ENCODE results near the gene HDAC3.

HDAC3 gene

GRCh38 chr5:141657937-141658545 is 21.4 kb upstream of the HDAC3 start:
- DNase-seq = no peak

GRCh38 chr5:141657404-141657803 is 20.8 kb upstream of the HDAC3 start:
- no peak for DNase-seq

- no peak for DNase-seq
These were observed 19.7 kb upstream of the HDAC3 start for GRCh38 chr5:141656396-141656795.

DNA sequence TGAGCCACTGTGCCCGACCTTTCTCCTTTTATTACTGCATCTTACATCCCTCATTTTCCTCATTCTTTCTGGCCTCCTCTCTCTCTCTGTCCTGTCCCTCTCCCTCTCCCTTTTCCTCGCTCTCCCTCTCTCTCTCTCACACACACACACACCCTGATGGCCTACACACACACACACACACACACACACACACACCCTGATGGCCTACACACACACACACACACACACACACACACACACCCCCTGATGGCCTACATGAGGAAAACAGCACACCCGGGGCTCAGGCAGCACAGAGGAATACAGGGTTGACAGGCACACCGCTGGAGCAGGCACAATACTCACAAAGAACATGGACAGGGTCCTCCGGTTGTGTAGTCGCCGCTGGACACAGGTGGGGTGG is 18.4 kb upstream of the HDAC3 start:
- DNase-seq = no peak

DNA sequence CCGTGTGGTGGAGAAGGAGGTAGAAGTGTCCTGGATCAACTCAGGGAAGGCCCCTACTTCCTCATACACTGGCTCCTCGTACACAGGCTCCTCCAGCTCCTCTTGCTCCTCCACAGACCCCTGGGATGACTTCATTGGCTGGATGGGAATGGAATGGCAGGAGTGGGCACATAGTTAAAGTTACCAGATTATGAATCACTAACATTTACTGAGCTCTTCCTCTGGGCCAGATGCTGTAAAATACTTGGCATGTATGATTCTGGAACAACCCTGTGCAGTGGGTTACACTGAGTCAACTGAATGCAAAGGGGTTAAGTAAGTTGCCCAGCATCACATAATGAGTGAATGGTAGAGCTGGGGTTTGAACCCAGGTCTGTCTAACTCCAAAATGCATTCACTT is 17.6 kb upstream of the HDAC3 start:
- DNase-seq = no peak

DNA sequence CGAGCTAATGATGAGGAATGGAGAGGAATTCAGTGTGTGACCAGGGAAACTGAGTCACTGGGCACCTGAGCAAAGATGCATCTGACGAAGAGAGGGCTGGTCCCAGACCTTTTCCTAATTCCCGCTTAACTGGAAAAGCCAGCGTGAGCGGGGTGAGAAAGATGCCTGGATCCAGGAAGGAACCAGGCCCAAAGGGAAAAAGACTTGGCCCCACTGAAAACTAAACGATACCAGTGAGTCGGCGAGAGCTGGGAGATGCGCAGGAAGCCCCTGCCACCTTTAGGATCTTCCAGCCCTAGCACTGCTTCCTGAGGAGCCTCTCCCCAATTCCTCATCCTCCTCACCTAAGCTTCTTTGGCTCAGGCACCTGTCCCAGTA is 15.1 kb upstream of the HDAC3 start:
- DNase-seq = no peak

GRCh38 chr5:141650851-141651727 is 14.4 kb upstream of the HDAC3 start, which contains the start of gene FCHSD1:
TSS of gene FCHSD1 (minus strand) at chr5:141651418. CDS start at chr5:141651368, 50 bp downstream.
- peak; percentile 89 for DNase-seq

- DNase-seq = no peak
These were observed 13.3 kb upstream of the HDAC3 start for GRCh38 chr5:141649972-141650371.

GRCh38 chr5:141649056-141649688 is 12.5 kb upstream of the HDAC3 start:
- DNase-seq = no peak

- no peak for DNase-seq
These were observed 11.2 kb upstream of the HDAC3 start for GRCh38 chr5:141647851-141648250.

- DNase-seq = no peak
These were observed 10.6 kb upstream of the HDAC3 start for GRCh38 chr5:141647242-141647641.

- no peak for DNase-seq
These were observed 9.4 kb upstream of the HDAC3 start for GRCh38 chr5:141646026-141646425.

DNA sequence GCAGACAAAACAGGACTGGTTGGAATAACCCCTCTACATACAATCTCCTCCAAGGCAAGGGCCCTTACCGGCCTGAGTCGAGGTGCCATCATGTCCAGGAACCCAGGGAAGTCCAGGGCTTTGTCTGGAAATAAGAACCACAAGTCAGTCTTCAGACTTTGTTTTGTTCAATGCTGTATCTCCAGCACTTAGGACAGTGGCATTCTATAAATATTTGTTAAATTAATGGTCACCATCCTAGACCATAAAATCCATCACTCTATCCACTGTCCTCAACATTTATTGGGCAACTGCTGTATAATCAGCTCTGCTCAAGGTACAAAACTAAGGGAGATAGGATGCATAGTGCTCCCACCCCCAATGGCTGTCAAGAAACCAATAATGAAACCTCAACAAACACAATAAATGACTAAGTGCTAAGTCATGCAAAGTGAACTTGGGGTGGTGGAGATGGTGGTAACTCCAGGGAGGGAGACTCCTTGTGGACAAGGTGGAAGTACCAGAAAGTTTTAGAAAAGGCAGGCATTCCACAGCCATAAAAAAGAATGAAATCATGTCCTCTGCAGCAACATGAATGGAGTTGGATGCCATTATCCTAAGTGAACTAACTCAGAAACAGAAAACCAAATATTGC is 5.1 kb upstream of the HDAC3 start:
- no peak for DNase-seq

DNA sequence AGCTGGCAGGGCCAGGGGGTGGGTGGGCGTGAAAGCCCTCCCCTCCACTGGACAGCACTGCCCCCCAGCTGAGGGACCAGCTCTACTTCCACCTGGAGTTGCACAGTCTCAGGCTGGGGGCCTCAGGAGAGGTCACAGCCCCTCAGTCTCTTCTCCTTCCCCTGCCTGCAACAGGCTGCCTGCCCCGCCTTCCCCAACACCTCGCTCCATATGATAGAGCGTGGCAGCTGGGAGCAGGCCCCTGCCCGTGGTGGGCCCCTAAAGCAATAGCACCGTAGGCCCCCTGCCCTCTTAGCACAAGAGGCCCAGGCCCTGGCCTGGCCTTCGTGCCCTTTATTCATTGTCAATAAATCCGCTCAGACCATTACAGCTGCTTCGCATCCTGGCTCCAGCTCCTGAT is 4.0 kb upstream of the HDAC3 start:
- no peak for DNase-seq

GRCh38 chr5:141640051-141640415 is 3.4 kb upstream of the HDAC3 start:
- DNase-seq = no peak

DNA sequence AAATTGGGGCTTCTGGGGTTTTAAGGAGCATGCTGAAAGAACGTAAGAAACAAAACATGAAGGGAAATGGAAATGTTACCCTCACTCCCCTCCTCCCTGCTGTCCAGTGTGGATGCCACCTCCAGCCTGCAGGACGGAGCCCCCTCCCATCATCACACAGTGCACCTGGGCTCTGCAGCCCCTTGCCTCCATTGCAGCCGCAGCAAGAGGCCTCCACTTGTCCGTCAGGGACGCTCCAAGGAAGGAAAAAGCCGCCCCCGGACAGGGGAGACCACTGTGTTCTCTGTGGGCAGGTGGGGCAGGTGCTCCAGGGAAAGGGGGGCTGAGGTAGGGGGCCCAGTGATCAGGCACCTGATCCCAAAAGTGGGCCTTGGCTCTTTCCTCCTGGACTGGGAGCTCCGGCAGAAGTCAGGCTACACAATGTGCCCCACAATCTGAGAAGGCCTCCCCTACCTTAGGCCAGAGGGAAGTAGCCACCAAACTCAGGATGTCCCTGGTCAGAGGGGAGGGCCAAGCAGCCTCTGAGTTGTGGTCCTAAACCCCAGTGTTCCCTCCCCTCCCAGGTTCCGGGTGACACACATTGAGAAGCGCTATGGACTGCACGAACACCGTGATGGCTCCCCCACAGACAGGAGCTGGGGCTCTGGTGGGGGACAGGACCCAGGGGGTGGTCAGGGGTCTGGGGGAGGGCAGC is 2.9 kb upstream of the HDAC3 start:
- DNase-seq = no peak

DNA sequence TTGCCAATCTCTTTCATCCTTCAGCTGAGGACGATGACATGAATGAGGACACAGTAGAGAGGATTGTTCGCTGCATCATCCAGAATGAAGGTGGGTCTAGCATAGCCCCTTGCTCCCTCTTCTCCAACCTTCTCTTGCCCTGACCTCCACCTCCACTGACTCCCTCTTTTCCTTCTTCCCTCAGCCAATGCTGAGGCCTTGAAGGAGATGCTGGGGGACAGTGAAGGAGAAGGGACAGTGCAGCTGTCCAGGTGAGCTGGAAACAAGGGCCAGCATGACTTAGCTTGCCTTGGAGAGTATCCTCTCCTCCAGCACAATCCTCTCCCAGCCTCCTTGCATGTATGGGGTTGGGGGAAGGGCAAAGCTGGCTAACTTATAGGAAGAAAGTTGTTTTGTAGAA is 2.1 kb upstream of the HDAC3 start:
- no peak for DNase-seq

DNA sequence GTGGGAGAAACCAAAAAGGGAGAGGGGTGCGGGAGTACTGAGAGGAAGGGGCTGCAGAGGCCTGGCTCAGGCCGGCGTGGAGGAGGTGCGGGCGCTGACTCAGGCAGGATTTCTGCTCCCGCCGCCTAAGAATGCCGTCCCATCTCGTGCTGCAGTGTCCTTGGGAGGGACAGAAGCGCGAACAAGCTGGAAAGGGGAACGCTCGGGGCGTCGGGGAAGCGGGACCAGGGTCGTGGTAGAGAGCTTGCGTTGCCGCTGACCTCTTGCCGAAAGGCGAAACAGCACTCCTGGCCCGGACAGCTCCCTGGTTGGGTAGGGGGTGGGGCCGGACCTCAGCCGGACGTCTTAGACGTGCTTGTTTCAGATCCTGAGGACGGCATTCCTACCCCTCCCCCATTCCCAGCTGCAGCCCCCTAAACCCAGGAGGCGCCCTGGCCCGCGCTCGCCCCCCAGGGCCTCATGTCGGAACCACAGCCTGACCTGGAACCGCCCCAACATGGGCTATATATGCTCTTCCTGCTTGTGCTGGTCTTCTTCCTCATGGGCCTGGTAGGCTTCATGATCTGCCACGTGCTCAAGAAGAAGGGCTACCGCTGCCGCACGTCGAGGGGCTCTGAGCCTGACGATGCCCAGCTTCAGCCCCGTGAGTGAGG is 1.2 kb upstream of the HDAC3 start:
- peak; percentile 74 for DNase-seq

- DNase-seq = peak; percentile 59
These were observed 596 bp upstream of the HDAC3 start for GRCh38 chr5:141637123-141637766.

DNA sequence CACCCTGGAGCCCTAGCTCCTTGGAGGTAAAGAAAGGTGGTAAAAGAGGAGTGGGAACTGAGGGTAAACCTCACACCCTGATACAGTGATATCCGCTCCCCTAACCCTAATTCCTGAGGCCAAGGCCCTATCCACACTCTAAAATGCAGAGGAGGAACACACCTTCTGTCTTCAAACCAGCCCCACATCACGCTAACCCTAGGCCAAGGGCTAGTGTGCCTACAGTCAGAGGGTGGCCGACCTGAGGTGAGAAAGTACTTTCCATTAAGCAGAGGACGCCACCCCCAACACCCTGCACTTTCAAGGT is 590 bp downstream of the HDAC3 start:
- no peak for DNase-seq

DNA sequence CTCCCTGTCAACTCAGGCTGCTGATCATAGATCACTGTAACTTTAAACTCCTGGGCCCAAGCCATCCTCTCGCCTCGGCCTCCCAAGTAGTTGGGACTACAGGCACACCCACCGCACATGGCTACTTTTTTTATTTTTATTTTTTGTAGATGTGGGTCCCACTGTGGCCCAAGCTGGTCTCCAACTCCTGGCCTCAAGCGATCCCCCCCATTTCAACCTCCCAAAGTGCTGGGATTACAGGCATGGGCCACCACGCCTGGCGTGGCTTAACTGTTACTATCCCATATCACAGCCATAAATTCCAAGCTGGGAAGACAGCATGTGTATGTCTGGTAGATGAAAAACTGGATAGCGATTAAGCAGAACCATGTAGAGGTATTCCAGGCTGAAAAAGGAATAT is 1.0 kb downstream of the HDAC3 start:
- DNase-seq = no peak

- no peak for DNase-seq
These were observed 1.9 kb downstream of the HDAC3 start for GRCh38 chr5:141634720-141635119.
